B cell (primary cell): ENCODE results near the gene FOXO1. TPM values are rescaled to one million over a fixed set of nuclear protein-coding genes. Genes with fewer than 3 reads are reported as not detected.

Experiments used
- ATAC-seq: fragments of 200-7000 bp; cut with Tn5 transposase; one replicate; pipeline ENCODE4 v1.10.0; 2021; ENCODE audit warnings: low read depth, mild to moderate bottlenecking, moderate number of reproducible peaks, moderate library complexity
- CTCF ChIA-PET: fragments of 350-600 bp; sonication (Branson Sonifier 250); formaldehyde crosslinking; loops from one replicate; lab custom pipeline; 2021; ENCODE audit warnings: antibody characterized with exemption, inconsistent platforms; lab: Charles Lee
- POLR2A ChIA-PET: fragments of 350-600 bp; sonication (Branson Sonifier 250); formaldehyde crosslinking; loops from one replicate; lab custom pipeline; 2021; ENCODE audit warnings: antibody characterized with exemption; lab: Charles Lee
- DNase-seq: peaks from one replicate; pipeline ENCODE4 v3.0.0; 2013
- H2AFZ ChIP-seq: 2 replicates; pipeline ENCODE4 v1.6.1; 2012; ENCODE audit warnings: mild to moderate bottlenecking, low read depth, low read length; ENCODE audit not compliant: insufficient read depth, poor library complexity, severe bottlenecking
- H3K27ac ChIP-seq, 2 donors: 1 replicate in 1 of 2; 2 replicates in 1 of 2; pipeline ENCODE4 v1.5.1; 2012 to 2013; ENCODE audit warnings: low read length in 2 of 2, mild to moderate bottlenecking in 2 of 2, moderate library complexity in 1 of 2
- H3K27me3 ChIP-seq, 4 experiments: fragments of 200-600 bp in 1 of 4; sonication (generic) in 1 of 4; replicated peaks in 1 of 4; 1 replicate in 2 of 4; 2 replicates in 2 of 4; pipeline versions ENCODE4 v1.6.1 to v1.7.0; 2013 to 2016; ENCODE audit warnings: low read length in 3 of 4, mild to moderate bottlenecking in 2 of 4, mixed read lengths in 1 of 4, moderate library complexity in 1 of 4; ENCODE audit not compliant: insufficient read depth in 4 of 4, control insufficient read depth in 3 of 4; ENCODE audit errors: control extremely low read depth in 1 of 4
- H3K36me3 ChIP-seq, 2 experiments: replicated peaks in 1 of 2; 1 replicate in 1 of 2; 2 replicates in 1 of 2; pipeline versions ENCODE4 v1.6.1 to v1.7.1; 2013; ENCODE audit warnings: low read length in 1 of 2; ENCODE audit not compliant: insufficient read depth in 2 of 2, control insufficient read depth in 1 of 2; ENCODE audit errors: control extremely low read depth in 1 of 2, extremely low read depth in 1 of 2
- H3K4me1 ChIP-seq, 2 donors: fragments of 200-600 bp in 1 of 2; sonication (generic) in 1 of 2; 1 replicate in 1 of 2; 2 replicates in 1 of 2; pipeline versions ENCODE4 v1.5.1 to v1.6.1; 2013 to 2017; ENCODE audit warnings: low read length in 2 of 2; ENCODE audit not compliant: control insufficient read depth in 2 of 2, insufficient read depth in 2 of 2
- H3K4me2 ChIP-seq: replicated peaks from 2 replicates; pipeline ENCODE3; 2012; ENCODE audit warnings: mild to moderate bottlenecking, low read depth, low read length; ENCODE audit not compliant: poor library complexity, severe bottlenecking
- H3K4me3 ChIP-seq, 5 experiments: fragments of 200-600 bp in 1 of 5; sonication (generic) in 1 of 5; 1 replicate in 3 of 5; 2 replicates in 2 of 5; pipeline versions ENCODE4 v1.5.1 to v1.7.0; 2011 to 2016; ENCODE audit warnings: low read length in 4 of 5, mild to moderate bottlenecking in 4 of 5, low read depth in 2 of 5, control low read depth in 1 of 5, moderate library complexity in 1 of 5; ENCODE audit not compliant: insufficient read depth in 1 of 5; ENCODE audit errors: control extremely low read depth in 1 of 5, extremely low read depth in 1 of 5
- H3K79me2 ChIP-seq: fragments of 200-600 bp; sonication (generic); one replicate; pipeline ENCODE4 v1.6.0; 2016; ENCODE audit warnings: low read length; ENCODE audit not compliant: control insufficient read depth, insufficient read depth
- H3K9ac ChIP-seq: fragments of 200-600 bp; sonication (generic); 2 replicates; pipeline ENCODE4 v1.6.1; 2017; ENCODE audit warnings: mild to moderate bottlenecking, low read length, moderate library complexity
- H3K9me3 ChIP-seq, 3 donors: one replicate each; pipeline versions ENCODE4 v1.6.1 to v1.7.1; 2013; ENCODE audit warnings: low read length in 2 of 3; ENCODE audit not compliant: control insufficient read depth in 2 of 3, insufficient read depth in 1 of 3; ENCODE audit errors: control extremely low read depth in 1 of 3
- H4K20me1 ChIP-seq: 2 replicates; pipeline ENCODE4 v1.6.0; 2012; ENCODE audit warnings: mild to moderate bottlenecking, low read length; ENCODE audit not compliant: insufficient read depth, control insufficient read depth, poor library complexity, severe bottlenecking
- H3K27ac Mint-ChIP-seq: one replicate; pipeline ENCODE4 v1.8.0; 2021; ENCODE audit warnings: mixed read lengths
- H3K27me3 Mint-ChIP-seq: one replicate; pipeline ENCODE4 v1.8.0; 2021; ENCODE audit warnings: mixed read lengths
- H3K4me1 Mint-ChIP-seq: one replicate; pipeline ENCODE4 v1.8.0; 2021; ENCODE audit warnings: mixed read lengths
- H3K4me3 Mint-ChIP-seq: one replicate; pipeline ENCODE4 v1.8.0; 2021; ENCODE audit warnings: mixed read lengths
- H3K9me3 Mint-ChIP-seq: one replicate; pipeline ENCODE4 v1.8.0; 2022; ENCODE audit warnings: mixed read lengths; ENCODE audit not compliant: insufficient read depth
- EZH2 ChIP-seq: IDR thresholded peaks from 2 replicates; pipeline ENCODE4 v1.6.1; 2012; ENCODE audit warnings: borderline replicate concordance, low read depth, mild to moderate bottlenecking, moderate library complexity, low read length; ENCODE audit not compliant: insufficient read depth, poor library complexity, severe bottlenecking
- WGBS: methylation state at CpG from one replicate; pipeline ENCODE4 v1.1.5; 2013; ENCODE audit warnings: missing lambda C conversion rate; ENCODE audit not compliant: insufficient coverage; 5-methylcytosine and 5-hydroxymethylcytosine counted together
- intact Hi-C: fragments of 100-400 bp; cut with micrococcal nuclease; formaldehyde crosslinking; loops from one replicate; pipeline ENCODE4 v1.10.0; 2022
- polyA plus RNA-seq: library from polyadenylated mRNA; depleted of rRNA; stranded (reverse); fragments of >200 nt; gene quantifications from 2 replicates; pipeline ENCODE4 v1.2.3, GENCODE V29; 2012
- total RNA-seq, 2 donors: library from RNA; stranded (reverse); fragments of 120-200 nt in 1 of 2; gene quantifications; 1 replicate in 1 of 2; 2 replicates in 1 of 2; pipeline versions ENCODE4 v1.2.3 to v1.2.4, GENCODE V29; 2013 to 2022
- TF ChIP-seq, protein P1 (sequence below): fragments of 200-600 bp; IDR thresholded peaks from one replicate; pipeline ENCODE4 v1.8.0; 2022; ENCODE audit warnings: antibody characterized with exemption, mild to moderate bottlenecking

Gene FOXO1
- total and polyA plus RNA-seq, 2 donors (not counting 1 experiment from before 2014, with no cell fraction given) = 22.8 to 77.9 TPM

DNA sequence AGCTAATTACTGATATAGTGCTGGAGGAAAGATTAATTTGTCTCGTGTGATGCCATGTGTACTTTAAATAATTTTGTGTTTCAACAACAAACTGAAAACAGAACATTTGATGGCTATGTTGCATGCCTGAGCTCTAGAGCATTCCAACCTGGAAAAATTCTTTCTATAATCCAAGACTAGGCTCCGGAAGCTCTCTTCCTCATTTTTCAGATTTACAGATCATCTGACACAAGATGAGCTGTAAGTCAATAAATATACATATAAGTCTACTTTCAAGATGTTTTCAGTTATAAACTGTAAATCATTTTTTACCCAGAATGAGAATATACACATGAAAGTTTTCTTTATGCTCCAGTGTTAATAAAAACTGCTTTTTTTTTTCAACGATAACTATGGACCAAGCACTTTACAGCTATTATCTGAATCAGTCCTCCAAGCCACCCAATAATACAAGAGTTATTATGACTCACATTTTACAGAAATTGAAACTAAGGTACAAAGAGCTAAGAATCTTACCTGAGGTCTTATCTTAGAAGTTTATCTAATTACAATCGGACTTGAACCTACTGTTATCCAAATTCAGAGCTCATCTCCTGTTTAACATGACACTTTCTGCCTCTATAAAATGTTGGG is 6.4 kb upstream of the FOXO1 start:
- Mint-ChIP-seq H3K9me3 (no peaks in the 10 kb centered on the region), H3K4me3 (no peak overlapping the region), H3K4me1 (peaks cover 18% of the 10 kb centered on the region), H3K27me3 (no peaks in the 10 kb centered on the region), H3K27ac (no peak overlapping the region)
- no peaks in the 10 kb centered on the region for H3K27me3 ChIP-seq
- peaks cover 11 to 14% of the 10 kb centered on the region in 2 donors for H3K4me1 ChIP-seq
- DNase-seq (no peak), ATAC-seq (no peak)
- H3K27ac ChIP-seq = no peak overlapping the region
- intact Hi-C loops = no loop called here
- H3K36me3 ChIP-seq = no peaks in the 10 kb centered on the region
- POLR2A ChIA-PET = interaction anchor here (0.6 kb wide), 1 partner anchor 710 kb away, joined by 3 read pairs; no protein-coding TSS in a partner anchor
- no CpG with 5 or more reads among the region's 4 CpGs for WGBS
- H3K4me2 ChIP-seq = no peak overlapping the region
- no peak for TF ChIP-seq EZH2
- TF ChIP-seq, protein P1, sequence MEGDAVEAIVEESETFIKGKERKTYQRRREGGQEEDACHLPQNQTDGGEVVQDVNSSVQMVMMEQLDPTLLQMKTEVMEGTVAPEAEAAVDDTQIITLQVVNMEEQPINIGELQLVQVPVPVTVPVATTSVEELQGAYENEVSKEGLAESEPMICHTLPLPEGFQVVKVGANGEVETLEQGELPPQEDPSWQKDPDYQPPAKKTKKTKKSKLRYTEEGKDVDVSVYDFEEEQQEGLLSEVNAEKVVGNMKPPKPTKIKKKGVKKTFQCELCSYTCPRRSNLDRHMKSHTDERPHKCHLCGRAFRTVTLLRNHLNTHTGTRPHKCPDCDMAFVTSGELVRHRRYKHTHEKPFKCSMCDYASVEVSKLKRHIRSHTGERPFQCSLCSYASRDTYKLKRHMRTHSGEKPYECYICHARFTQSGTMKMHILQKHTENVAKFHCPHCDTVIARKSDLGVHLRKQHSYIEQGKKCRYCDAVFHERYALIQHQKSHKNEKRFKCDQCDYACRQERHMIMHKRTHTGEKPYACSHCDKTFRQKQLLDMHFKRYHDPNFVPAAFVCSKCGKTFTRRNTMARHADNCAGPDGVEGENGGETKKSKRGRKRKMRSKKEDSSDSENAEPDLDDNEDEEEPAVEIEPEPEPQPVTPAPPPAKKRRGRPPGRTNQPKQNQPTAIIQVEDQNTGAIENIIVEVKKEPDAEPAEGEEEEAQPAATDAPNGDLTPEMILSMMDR = no peak
- CTCF ChIA-PET = interaction anchor here (0.7 to 2.7 kb wide), 7 partner anchors 10 to 730 kb away, joined by 3 to 20 read pairs (median 5); no protein-coding TSS in a partner anchor
- no peaks in the 10 kb centered on the region for H3K9me3 ChIP-seq
- no peak overlapping the region for H3K9ac ChIP-seq
- peaks cover 15% of the 10 kb centered on the region for H3K79me2 ChIP-seq
- H3K4me3 ChIP-seq = no peak overlapping the region
- peaks cover 5% of the 10 kb centered on the region for H4K20me1 ChIP-seq
- no peak overlapping the region for H2AFZ ChIP-seq
